ENCODE measurements around the gene PHF12.

DNA sequence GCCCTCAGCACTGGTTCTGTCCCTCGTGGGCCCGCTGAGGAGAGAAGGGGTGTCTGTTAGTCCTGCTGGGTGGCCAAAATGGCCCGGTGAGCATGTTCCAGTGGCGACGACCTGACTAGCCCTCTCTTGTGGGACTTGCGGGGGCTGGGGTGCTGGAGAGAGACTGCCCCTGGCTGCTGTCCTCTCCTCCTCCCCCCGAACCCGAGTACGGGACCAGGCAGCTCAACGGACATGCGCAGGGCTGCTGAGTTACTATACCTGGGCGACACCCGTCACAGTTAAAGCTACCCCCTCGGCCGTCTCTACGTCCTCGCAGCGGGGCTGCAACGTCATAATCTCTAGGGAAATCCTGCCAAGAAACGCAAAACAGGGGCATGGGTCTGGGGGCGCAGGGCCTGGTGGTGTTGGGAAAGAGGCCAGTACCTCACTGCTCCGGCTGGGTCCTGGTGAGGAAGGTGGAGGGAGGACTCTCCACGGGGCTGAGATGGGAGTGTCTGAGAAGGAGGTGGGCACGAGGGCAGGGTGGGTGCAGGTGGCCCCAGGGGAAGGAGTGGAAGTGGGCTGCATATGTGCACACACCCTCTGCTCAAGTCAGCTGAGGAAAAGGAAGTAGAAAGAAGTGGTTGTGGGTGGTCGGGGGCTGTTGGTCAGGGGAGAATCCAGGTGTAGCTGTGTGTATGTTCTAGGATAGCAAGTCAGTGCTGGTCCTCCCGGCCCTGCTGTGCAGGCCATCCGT, 67.2 kb downstream of the PHF12 start:
- TF ChIP-seq, protein P1, sequence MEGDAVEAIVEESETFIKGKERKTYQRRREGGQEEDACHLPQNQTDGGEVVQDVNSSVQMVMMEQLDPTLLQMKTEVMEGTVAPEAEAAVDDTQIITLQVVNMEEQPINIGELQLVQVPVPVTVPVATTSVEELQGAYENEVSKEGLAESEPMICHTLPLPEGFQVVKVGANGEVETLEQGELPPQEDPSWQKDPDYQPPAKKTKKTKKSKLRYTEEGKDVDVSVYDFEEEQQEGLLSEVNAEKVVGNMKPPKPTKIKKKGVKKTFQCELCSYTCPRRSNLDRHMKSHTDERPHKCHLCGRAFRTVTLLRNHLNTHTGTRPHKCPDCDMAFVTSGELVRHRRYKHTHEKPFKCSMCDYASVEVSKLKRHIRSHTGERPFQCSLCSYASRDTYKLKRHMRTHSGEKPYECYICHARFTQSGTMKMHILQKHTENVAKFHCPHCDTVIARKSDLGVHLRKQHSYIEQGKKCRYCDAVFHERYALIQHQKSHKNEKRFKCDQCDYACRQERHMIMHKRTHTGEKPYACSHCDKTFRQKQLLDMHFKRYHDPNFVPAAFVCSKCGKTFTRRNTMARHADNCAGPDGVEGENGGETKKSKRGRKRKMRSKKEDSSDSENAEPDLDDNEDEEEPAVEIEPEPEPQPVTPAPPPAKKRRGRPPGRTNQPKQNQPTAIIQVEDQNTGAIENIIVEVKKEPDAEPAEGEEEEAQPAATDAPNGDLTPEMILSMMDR (IDR thresholded peaks at IDR 0.05): no peak
- no peak for TF ChIP-seq POLR2AphosphoS5 (IDR thresholded peaks at IDR 0.05)
- no peak for TF ChIP-seq POLR2A (IDR thresholded peaks at IDR 0.05)

Measured in upper lobe of left lung (tissue), 4 donors.